ENCODE results near the gene BRPF1. TPM values are rescaled to one million over a fixed set of nuclear protein-coding genes. Genes with fewer than 3 reads are reported as not detected.

The BRPF1 gene
- total RNA-seq, result 8.9 and 10.3 TPM in 2 replicates

GRCh38 chr3:9731206-9732079, at the start of gene BRPF1:
BRPF1 (plus strand) TSS chr3:9731735; CDS start chr3:9734141, 2,406 bp downstream.

GRCh38 chr3:9703736-9704346, 27.7 kb upstream of the BRPF1 start, which contains the start of gene CPNE9:
CPNE9 (plus strand) TSS chr3:9703833; CDS start chr3:9703997, 164 bp downstream.

GRCh38 chr3:9749645-9750555, 18.4 kb downstream of the BRPF1 start, which contains the start of gene OGG1:
OGG1 (plus strand) TSS chr3:9749952; CDS start chr3:9750287, 335 bp downstream.

GRCh38 chr3:9769426-9770275, 38.1 kb downstream of the BRPF1 start, which contains the start of gene CAMK1:
CAMK1 (minus strand) TSS chr3:9769947; CDS start chr3:9767749, 2,198 bp downstream.

GRCh38 chr3:9792405-9793160, 61.0 kb downstream of the BRPF1 start, which contains the start of the genes ARPC4 and TADA3:
ARPC4 (plus strand) TSS chr3:9793082; CDS start chr3:9793122, 40 bp downstream.
TADA3 (minus strand) TSS chr3:9792473; CDS start chr3:9791466, 1,007 bp downstream.

Other genes starting within 250 kb of the BRPF1 start
- gene LHFPL4, start 177.9 kb upstream of the BRPF1 start, total RNA-seq, result 0.08 TPM in 1 of 2 replicates, not detected in the other
- gene MTMR14, start 82.2 kb upstream of the BRPF1 start, total RNA-seq, result 26.7 and 29.6 TPM in 2 replicates
- gene CPNE9, start 27.9 kb upstream of the BRPF1 start, total RNA-seq, result not detected in 2 replicates
- 26.8 and 33.5 TPM in 2 replicates for gene OGG1, start 18.2 kb downstream of the BRPF1 start, total RNA-seq
- 5.6 and 7.3 TPM in 2 replicates for gene CAMK1, start 38.2 kb downstream of the BRPF1 start, total RNA-seq
- 89.3 and 110 TPM in 2 replicates for gene TADA3, start 60.7 kb downstream of the BRPF1 start, total RNA-seq
- 174 and 226 TPM in 2 replicates for gene ARPC4, start 61.3 kb downstream of the BRPF1 start, total RNA-seq
- gene TTLL3, start 78.5 kb downstream of the BRPF1 start, total RNA-seq, result 6.0 and 6.3 TPM in 2 replicates
- 46.5 and 67.4 TPM in 2 replicates for gene RPUSD3, start 112.3 kb downstream of the BRPF1 start, total RNA-seq
- gene CIDEC, start 148.5 kb downstream of the BRPF1 start, total RNA-seq, result not detected in 2 replicates
- 37.6 and 63.4 TPM in 2 replicates for gene JAGN1, start 158.9 kb downstream of the BRPF1 start, total RNA-seq
- 10.8 and 19.7 TPM in 2 replicates for gene IL17RE, start 171.1 kb downstream of the BRPF1 start, total RNA-seq
- 29.7 and 36.6 TPM in 2 replicates for gene IL17RC, start 185.4 kb downstream of the BRPF1 start, total RNA-seq
- 23.1 and 59.0 TPM in 2 replicates for gene CRELD1, start 202.1 kb downstream of the BRPF1 start, total RNA-seq
- 0.80 and 1.1 TPM in 2 replicates for gene PRRT3, start 220.7 kb downstream of the BRPF1 start, total RNA-seq